SK-N-SH treated with all-trans-retinoic acid at 6 μM for 48 hours (cell line): Measurements from ENCODE around the gene OR13J1.

ENCODE experiments used
- ATAC-seq: fragments of 200-7000 bp; cut with Tn5 transposase; 3 replicates; pipeline ENCODE4 v1.9.1; 2020; ENCODE audit warnings: mild to moderate bottlenecking, moderate library complexity
- ARNTL ChIP-seq: fragments of 450-650 bp; formaldehyde crosslinking; IDR thresholded peaks from 2 replicates; pipeline ENCODE4 v1.5.0; 2020; ENCODE audit warnings: low read depth, mild to moderate bottlenecking, moderate library complexity, borderline replicate concordance
- BACH2 ChIP-seq: fragments of 250-450 bp; sonication (Bioruptor Pico); IDR thresholded peaks from 2 replicates; pipeline ENCODE4 v1.9.0; 2021; ENCODE audit warnings: mild to moderate bottlenecking, borderline replicate concordance
- CSDC2 ChIP-seq: fragments of 250-450 bp; sonication (Bioruptor Pico); IDR thresholded peaks from 2 replicates; pipeline ENCODE4 v1.5.0; 2020; ENCODE audit warnings: mild to moderate bottlenecking, moderate library complexity
- GLIS3 ChIP-seq: fragments of 250-450 bp; sonication (Bioruptor Pico); IDR thresholded peaks from 2 replicates; pipeline ENCODE4 v1.5.0; 2020; ENCODE audit warnings: mild to moderate bottlenecking, moderate library complexity
- ISL1 ChIP-seq: fragments of 250-450 bp; sonication (Bioruptor Pico); IDR thresholded peaks from 2 replicates; pipeline ENCODE4 v2.1.2; 2022; ENCODE audit warnings: mild to moderate bottlenecking, moderate library complexity
- OSR1 ChIP-seq: fragments of 250-450 bp; sonication (Bioruptor Pico); IDR thresholded peaks from 2 replicates; pipeline ENCODE4 v1.8.0; 2022; ENCODE audit warnings: moderate library complexity, mild to moderate bottlenecking, inconsistent platforms
- PPARA ChIP-seq: fragments of 250-450 bp; sonication (Bioruptor Pico); IDR thresholded peaks from 2 replicates; pipeline ENCODE4 v1.5.0; 2020; ENCODE audit warnings: mild to moderate bottlenecking, borderline replicate concordance
- RARB ChIP-seq: fragments of 250-450 bp; sonication (Bioruptor Pico); IDR thresholded peaks from 2 replicates; pipeline ENCODE4 v1.8.0; 2021; ENCODE audit warnings: mild to moderate bottlenecking, moderate library complexity
- SNAI2 ChIP-seq: fragments of 250-450 bp; sonication (Bioruptor Pico); IDR thresholded peaks from 2 replicates; pipeline ENCODE4 v1.5.0; 2020; ENCODE audit warnings: mild to moderate bottlenecking, moderate library complexity
- TCF4 ChIP-seq: fragments of 250-450 bp; sonication (Bioruptor Pico); IDR thresholded peaks from 2 replicates; pipeline ENCODE4 v1.8.0; 2021; ENCODE audit warnings: mild to moderate bottlenecking, moderate library complexity, borderline replicate concordance
- ZC3H10 ChIP-seq: fragments of 250-450 bp; sonication (Bioruptor Pico); IDR thresholded peaks from 2 replicates; pipeline ENCODE4 v1.5.1; 2021; ENCODE audit warnings: mild to moderate bottlenecking, moderate library complexity
- ZFP3 ChIP-seq: fragments of 250-450 bp; sonication (Bioruptor Pico); IDR thresholded peaks from 2 replicates; pipeline ENCODE4 v1.5.0; 2020; ENCODE audit warnings: mild to moderate bottlenecking, moderate library complexity
- ZFP30 ChIP-seq: fragments of 450-650 bp; formaldehyde crosslinking; IDR thresholded peaks from 2 replicates; pipeline ENCODE4 v1.5.0; 2022; ENCODE audit warnings: mild to moderate bottlenecking, moderate library complexity
- ZNF565 ChIP-seq: fragments of 450-650 bp; formaldehyde crosslinking; conservative IDR thresholded peaks from 2 replicates; pipeline ENCODE4 v1.5.0; 2020; ENCODE audit warnings: low read depth, mild to moderate bottlenecking, moderate library complexity
- ZNF70 ChIP-seq: fragments of 450-650 bp; formaldehyde crosslinking; IDR thresholded peaks from 2 replicates; pipeline ENCODE4 v1.5.0; 2020; ENCODE audit warnings: mild to moderate bottlenecking, moderate library complexity
- ZNF8 ChIP-seq: fragments of 450-650 bp; formaldehyde crosslinking; IDR thresholded peaks from 2 replicates; pipeline ENCODE4 v1.5.0; 2020; ENCODE audit warnings: mild to moderate bottlenecking, moderate library complexity
- TF ChIP-seq, protein P1 (sequence below): fragments of 250-450 bp; sonication (Bioruptor Pico); IDR thresholded peaks from 2 replicates; pipeline ENCODE4 v1.5.0; 2020; ENCODE audit warnings: mild to moderate bottlenecking, moderate library complexity
- TF ChIP-seq, protein P2 (sequence below): fragments of 250-450 bp; sonication (Bioruptor Pico); IDR thresholded peaks from 2 replicates; pipeline ENCODE4 v1.8.0; 2020; ENCODE audit warnings: mild to moderate bottlenecking, moderate library complexity, borderline replicate concordance
- TF ChIP-seq, protein P3 (sequence below): fragments of 250-450 bp; sonication (Bioruptor Pico); IDR thresholded peaks from 2 replicates; pipeline ENCODE4 v1.8.0; 2021; ENCODE audit warnings: low read depth, mild to moderate bottlenecking, moderate library complexity, borderline replicate concordance
- TF ChIP-seq, protein P4 (sequence below): fragments of 250-450 bp; sonication (Bioruptor Pico); IDR thresholded peaks from 2 replicates; pipeline ENCODE4 v1.5.1; 2020; ENCODE audit warnings: low read depth, mild to moderate bottlenecking, moderate library complexity
- TF ChIP-seq, protein P5 (sequence below): fragments of 250-450 bp; sonication (Bioruptor Pico); IDR thresholded peaks from 2 replicates; pipeline ENCODE4 v1.5.1; 2021; ENCODE audit warnings: mild to moderate bottlenecking, moderate library complexity

Gene OR13J1

DNA sequence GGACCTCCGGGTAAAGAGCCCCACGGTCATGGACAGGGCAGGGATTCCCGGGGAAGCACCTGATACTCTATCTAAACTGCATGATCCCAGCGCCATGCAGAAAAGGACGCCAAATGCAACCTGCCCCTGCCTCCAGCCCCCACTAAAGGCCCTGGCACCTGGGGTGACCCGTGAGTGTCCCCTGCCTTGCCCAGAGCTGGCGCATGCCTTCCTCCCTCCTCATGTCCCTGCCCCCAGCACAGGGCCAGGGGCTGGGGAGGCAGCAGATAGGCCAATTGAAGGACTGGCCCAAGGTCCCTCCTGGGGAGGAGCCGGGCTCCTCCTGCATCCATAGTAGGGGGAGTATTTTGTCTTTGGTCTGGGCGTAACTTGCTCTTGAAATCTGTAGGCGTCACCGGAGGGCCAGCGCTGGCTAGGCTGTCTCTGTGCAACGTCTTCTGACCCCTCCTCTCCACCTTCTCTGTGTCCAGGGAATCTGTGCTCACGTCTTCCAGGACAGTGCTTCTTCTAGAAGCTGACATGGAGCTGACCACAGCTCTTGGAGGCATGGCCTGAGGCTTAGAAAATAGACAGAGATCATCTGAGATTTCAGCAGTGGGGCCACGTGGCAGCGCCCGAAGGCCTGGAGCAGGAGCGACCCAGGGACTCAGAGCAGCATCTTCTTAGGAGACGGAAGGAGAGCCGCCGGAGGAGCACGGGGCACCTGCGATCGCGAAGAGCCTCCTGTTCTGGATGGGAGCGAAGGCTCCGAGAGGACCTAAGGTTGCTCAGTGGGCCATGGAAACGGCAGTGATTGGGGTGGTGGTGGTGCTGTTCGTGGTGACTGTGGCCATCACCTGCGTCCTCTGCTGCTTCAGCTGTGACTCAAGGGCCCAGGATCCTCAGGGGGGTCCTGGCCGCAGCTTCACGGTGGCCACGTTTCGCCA, 39.7 kb upstream of the OR13J1 start:
- no peak for ATAC-seq
- TF ChIP-seq OSR1: no peak
- TF ChIP-seq TCF4: no peak
- TF ChIP-seq, protein P1, sequence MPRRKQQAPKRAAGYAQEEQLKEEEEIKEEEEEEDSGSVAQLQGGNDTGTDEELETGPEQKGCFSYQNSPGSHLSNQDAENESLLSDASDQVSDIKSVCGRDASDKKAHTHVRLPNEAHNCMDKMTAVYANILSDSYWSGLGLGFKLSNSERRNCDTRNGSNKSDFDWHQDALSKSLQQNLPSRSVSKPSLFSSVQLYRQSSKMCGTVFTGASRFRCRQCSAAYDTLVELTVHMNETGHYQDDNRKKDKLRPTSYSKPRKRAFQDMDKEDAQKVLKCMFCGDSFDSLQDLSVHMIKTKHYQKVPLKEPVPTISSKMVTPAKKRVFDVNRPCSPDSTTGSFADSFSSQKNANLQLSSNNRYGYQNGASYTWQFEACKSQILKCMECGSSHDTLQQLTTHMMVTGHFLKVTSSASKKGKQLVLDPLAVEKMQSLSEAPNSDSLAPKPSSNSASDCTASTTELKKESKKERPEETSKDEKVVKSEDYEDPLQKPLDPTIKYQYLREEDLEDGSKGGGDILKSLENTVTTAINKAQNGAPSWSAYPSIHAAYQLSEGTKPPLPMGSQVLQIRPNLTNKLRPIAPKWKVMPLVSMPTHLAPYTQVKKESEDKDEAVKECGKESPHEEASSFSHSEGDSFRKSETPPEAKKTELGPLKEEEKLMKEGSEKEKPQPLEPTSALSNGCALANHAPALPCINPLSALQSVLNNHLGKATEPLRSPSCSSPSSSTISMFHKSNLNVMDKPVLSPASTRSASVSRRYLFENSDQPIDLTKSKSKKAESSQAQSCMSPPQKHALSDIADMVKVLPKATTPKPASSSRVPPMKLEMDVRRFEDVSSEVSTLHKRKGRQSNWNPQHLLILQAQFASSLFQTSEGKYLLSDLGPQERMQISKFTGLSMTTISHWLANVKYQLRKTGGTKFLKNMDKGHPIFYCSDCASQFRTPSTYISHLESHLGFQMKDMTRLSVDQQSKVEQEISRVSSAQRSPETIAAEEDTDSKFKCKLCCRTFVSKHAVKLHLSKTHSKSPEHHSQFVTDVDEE: no peak
- TF ChIP-seq, protein P2, sequence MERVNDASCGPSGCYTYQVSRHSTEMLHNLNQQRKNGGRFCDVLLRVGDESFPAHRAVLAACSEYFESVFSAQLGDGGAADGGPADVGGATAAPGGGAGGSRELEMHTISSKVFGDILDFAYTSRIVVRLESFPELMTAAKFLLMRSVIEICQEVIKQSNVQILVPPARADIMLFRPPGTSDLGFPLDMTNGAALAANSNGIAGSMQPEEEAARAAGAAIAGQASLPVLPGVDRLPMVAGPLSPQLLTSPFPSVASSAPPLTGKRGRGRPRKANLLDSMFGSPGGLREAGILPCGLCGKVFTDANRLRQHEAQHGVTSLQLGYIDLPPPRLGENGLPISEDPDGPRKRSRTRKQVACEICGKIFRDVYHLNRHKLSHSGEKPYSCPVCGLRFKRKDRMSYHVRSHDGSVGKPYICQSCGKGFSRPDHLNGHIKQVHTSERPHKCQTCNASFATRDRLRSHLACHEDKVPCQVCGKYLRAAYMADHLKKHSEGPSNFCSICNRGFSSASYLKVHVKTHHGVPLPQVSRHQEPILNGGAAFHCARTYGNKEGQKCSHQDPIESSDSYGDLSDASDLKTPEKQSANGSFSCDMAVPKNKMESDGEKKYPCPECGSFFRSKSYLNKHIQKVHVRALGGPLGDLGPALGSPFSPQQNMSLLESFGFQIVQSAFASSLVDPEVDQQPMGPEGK: no peak
- no peak for TF ChIP-seq ARNTL
- no peak for TF ChIP-seq ZNF565 (CRISPR knock-in tag)
- TF ChIP-seq ZNF8 (CRISPR knock-in tag): no peak
- TF ChIP-seq ISL1 (CRISPR knock-in tag): no peak
- no peak for TF ChIP-seq RARB
- TF ChIP-seq CSDC2 (CRISPR knock-in tag): no peak
- no peak for TF ChIP-seq ZFP3 (CRISPR knock-in tag)
- TF ChIP-seq PPARA: no peak
- TF ChIP-seq SNAI2: no peak
- TF ChIP-seq ZNF70 (CRISPR knock-in tag): no peak
- TF ChIP-seq, protein P3, sequence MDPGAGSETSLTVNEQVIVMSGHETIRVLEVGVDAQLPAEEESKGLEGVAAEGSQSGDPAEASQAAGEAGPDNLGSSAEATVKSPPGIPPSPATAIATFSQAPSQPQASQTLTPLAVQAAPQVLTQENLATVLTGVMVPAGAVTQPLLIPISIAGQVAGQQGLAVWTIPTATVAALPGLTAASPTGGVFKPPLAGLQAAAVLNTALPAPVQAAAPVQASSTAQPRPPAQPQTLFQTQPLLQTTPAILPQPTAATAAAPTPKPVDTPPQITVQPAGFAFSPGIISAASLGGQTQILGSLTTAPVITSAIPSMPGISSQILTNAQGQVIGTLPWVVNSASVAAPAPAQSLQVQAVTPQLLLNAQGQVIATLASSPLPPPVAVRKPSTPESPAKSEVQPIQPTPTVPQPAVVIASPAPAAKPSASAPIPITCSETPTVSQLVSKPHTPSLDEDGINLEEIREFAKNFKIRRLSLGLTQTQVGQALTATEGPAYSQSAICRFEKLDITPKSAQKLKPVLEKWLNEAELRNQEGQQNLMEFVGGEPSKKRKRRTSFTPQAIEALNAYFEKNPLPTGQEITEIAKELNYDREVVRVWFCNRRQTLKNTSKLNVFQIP (CRISPR knock-in tag): no peak
- no peak for TF ChIP-seq ZC3H10 (CRISPR knock-in tag)
- TF ChIP-seq, protein P4, sequence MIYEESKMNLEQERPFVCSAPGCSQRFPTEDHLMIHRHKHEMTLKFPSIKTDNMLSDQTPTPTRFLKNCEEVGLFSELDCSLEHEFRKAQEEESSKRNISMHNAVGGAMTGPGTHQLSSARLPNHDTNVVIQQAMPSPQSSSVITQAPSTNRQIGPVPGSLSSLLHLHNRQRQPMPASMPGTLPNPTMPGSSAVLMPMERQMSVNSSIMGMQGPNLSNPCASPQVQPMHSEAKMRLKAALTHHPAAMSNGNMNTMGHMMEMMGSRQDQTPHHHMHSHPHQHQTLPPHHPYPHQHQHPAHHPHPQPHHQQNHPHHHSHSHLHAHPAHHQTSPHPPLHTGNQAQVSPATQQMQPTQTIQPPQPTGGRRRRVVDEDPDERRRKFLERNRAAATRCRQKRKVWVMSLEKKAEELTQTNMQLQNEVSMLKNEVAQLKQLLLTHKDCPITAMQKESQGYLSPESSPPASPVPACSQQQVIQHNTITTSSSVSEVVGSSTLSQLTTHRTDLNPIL: no peak
- no peak for TF ChIP-seq GLIS3
- TF ChIP-seq ZFP30 (CRISPR knock-in tag): no peak
- no peak for TF ChIP-seq BACH2

DNA sequence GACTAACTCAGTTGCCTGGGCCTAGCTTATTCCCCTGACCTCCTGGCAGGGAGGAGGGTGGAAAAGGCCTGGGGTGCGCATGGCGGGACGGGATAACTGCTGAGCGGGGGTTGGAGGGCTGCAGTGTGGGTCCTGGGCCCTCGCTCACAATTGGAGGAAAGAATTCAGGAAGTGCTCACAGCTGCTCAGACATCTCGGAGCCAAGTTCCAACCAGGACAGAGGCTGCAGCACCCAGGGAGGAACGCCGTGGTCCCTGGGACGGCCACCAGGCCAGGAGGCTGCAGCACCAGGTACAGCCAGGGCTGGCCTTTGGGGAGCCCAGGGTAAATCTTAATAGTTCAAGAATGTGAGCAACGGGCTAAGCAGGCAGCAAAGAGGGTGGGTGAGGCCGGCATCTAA, 39.1 kb upstream of the OR13J1 start, which contains the start of gene SPAAR:
Gene SPAAR (plus strand): TSS at position 217 of the 400 bp plus-strand sequence. CDS start 974 bp downstream, outside the sequence.
- TF ChIP-seq, protein P4: no peak
- TF ChIP-seq RARB (no peak), ZC3H10 (CRISPR knock-in tag) (no peak), OSR1 (no peak), ZFP3 (CRISPR knock-in tag) (no peak)
- TF ChIP-seq, protein P1: no peak
- TF ChIP-seq, protein P5, sequence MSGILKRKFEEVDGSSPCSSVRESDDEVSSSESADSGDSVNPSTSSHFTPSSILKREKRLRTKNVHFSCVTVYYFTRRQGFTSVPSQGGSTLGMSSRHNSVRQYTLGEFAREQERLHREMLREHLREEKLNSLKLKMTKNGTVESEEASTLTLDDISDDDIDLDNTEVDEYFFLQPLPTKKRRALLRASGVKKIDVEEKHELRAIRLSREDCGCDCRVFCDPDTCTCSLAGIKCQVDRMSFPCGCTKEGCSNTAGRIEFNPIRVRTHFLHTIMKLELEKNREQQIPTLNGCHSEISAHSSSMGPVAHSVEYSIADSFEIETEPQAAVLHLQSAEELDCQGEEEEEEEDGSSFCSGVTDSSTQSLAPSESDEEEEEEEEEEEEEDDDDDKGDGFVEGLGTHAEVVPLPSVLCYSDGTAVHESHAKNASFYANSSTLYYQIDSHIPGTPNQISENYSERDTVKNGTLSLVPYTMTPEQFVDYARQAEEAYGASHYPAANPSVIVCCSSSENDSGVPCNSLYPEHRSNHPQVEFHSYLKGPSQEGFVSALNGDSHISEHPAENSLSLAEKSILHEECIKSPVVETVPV (CRISPR knock-in tag): no peak
- TF ChIP-seq, all 23 proteins: peak for 0
- ATAC-seq: no peak
